Activated CD4-positive, alpha-beta T cell treated with anti-CD3 and anti-CD28 coated beads, Interleukin-2, amount 10 ng/mL, durations not matched to agents 24 days and 14 days (primary cell): ENCODE results near the gene OAF. TPM values are rescaled to one million over a fixed set of nuclear protein-coding genes. Genes with fewer than 3 reads are reported as not detected.
"Not testable (repeated sequence)": the region's sequence is repeated elsewhere in the genome, so short reads cannot be mapped to it uniquely, and the experiment has no call there.

Experiments
- DNase-seq: peaks from one replicate; pipeline ENCODE4 v3.0.0; 2022
- H3K27ac Mint-ChIP-seq: one replicate; pipeline ENCODE4 v1.8.0; 2022; ENCODE audit warnings: mild to moderate bottlenecking, mixed read lengths
- H3K27me3 Mint-ChIP-seq: one replicate; pipeline ENCODE4 v1.8.0; 2022; ENCODE audit warnings: mixed read lengths
- H3K36me3 Mint-ChIP-seq: one replicate; pipeline ENCODE4 v1.8.0; 2022; ENCODE audit warnings: low read depth, mild to moderate bottlenecking, mixed read lengths
- H3K4me1 Mint-ChIP-seq: one replicate; pipeline ENCODE4 v1.8.0; 2021; ENCODE audit warnings: mixed read lengths
- H3K4me3 Mint-ChIP-seq: one replicate; pipeline ENCODE4 v1.8.0; 2022; ENCODE audit warnings: mild to moderate bottlenecking, moderate library complexity, mixed read lengths
- H3K9me3 Mint-ChIP-seq: one replicate; pipeline ENCODE4 v1.8.0; 2021; ENCODE audit warnings: mixed read lengths
- intact Hi-C: fragments of 100-400 bp; cut with micrococcal nuclease; formaldehyde crosslinking; loops from one replicate; pipeline ENCODE4 v1.15.1; 2023
- total RNA-seq: library from RNA; stranded (reverse); gene quantifications from 2 replicates; pipeline ENCODE4 v1.2.3, GENCODE V29; 2022

The OAF gene
- total RNA-seq, 1 donor from 2014 or later: 2.3 TPM

DNA sequence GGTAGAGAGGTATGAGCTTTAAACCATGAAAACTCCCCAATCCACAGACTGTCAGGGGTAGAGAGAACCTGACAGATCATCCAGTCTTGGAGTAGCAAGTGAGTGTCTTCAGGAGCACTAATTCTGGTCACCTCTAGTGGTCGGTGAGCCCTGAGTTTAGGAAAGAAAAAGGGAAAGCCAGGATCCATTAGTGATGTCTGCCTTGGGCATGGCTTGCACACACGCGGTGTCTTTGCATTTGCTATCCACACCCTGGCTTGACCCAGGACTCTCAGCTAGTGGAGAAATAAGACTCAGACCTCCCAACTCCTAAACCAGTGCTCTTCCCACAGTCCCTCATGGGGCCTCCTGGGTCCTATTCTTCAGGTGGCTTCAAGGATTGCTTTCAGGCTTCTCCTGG, 48.4 kb downstream of the OAF start:
- intact Hi-C loops: no loop called here
- DNase-seq: no peak
- Mint-ChIP-seq H3K9me3 (no peaks in the 10 kb centered on the region), H3K27me3 (peaks cover 73% of the 10 kb centered on the region), H3K4me1 (peaks cover 3% of the 10 kb centered on the region), H3K36me3 (no peaks in the 10 kb centered on the region), H3K27ac (no peak overlapping the region), H3K4me3 (no peak overlapping the region)

GRCh38 chr11:120259988-120260565, 49.2 kb downstream of the OAF start:
- no peak overlapping the region for H3K4me3 Mint-ChIP-seq
- H3K27ac Mint-ChIP-seq: no peak overlapping the region
- intact Hi-C loops: no loop called here
- peaks cover 3% of the 10 kb centered on the region for H3K4me1 Mint-ChIP-seq
- no peaks in the 10 kb centered on the region for H3K9me3 Mint-ChIP-seq
- no peak for DNase-seq
- H3K27me3 Mint-ChIP-seq: peaks cover 72% of the 10 kb centered on the region
- H3K36me3 Mint-ChIP-seq: no peaks in the 10 kb centered on the region

GRCh38 chr11:120260616-120261015, 49.8 kb downstream of the OAF start:
- intact Hi-C loops: no loop called here
- DNase-seq: no peak
- Mint-ChIP-seq H3K27me3 (peaks cover 70% of the 10 kb centered on the region), H3K27ac (no peak overlapping the region), H3K9me3 (no peaks in the 10 kb centered on the region), H3K4me3 (no peak overlapping the region), H3K4me1 (no peaks in the 10 kb centered on the region), H3K36me3 (no peaks in the 10 kb centered on the region)

GRCh38 chr11:120261321-120261720, 50.5 kb downstream of the OAF start:
- Mint-ChIP-seq H3K36me3 (no peaks in the 10 kb centered on the region), H3K4me1 (no peaks in the 10 kb centered on the region), H3K27me3 (peaks cover 70% of the 10 kb centered on the region), H3K4me3 (no peak overlapping the region), H3K27ac (no peak overlapping the region), H3K9me3 (no peaks in the 10 kb centered on the region)
- DNase-seq: no peak
- intact Hi-C loops: no loop called here

GRCh38 chr11:120261931-120262330, 51.1 kb downstream of the OAF start:
- Mint-ChIP-seq H3K27ac (no peak overlapping the region), H3K36me3 (no peaks in the 10 kb centered on the region), H3K9me3 (no peaks in the 10 kb centered on the region), H3K4me3 (no peak overlapping the region), H3K27me3 (peaks cover 70% of the 10 kb centered on the region), H3K4me1 (no peaks in the 10 kb centered on the region)
- intact Hi-C loops: no loop called here
- no peak for DNase-seq

DNA sequence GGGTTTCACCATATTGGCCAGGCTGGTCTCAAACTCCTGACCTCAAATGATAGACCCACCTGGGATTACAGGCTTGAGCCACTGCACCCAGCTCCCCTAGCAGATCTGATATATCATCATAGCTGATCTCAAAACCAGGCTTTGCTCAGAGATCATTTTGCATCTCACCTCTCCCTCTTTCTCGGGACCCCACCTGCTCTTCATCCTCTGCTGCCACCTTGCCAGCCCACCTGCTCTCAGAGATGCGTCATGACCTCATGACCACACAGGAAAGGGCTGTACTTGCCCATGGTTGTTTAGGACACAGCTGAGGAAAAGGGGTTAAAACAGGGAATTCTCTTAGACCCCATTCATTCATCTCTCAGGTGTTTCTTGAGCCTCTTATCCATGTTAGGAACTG, 56.5 kb downstream of the OAF start:
- Mint-ChIP-seq H3K27me3 (peaks cover 46% of the 10 kb centered on the region), H3K4me3 (no peak overlapping the region), H3K36me3 (no peaks in the 10 kb centered on the region), H3K9me3 (no peaks in the 10 kb centered on the region), H3K4me1 (no peaks in the 10 kb centered on the region), H3K27ac (no peak overlapping the region)
- no peak for DNase-seq
- intact Hi-C loops: no loop called here

DNA sequence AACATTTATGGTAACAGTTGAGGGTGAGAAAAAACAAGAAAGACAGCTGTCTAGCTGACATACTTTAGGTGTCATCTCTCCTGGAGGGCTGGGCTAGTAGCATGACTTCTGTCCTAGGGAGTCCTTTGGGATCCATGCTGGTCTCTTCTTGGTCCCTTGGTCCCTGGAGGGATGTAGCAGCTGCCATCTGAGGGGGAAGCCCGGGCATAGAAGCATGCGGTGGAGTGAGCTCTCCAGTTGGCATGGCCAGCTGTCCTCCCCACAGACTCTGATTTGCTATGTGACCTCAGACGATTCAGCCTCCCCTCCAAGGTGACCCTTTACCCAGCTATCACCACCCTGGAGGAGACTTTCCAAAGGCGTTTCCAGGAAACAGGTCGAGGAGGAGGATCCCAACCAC, 57.9 kb downstream of the OAF start:
- DNase-seq: no peak
- intact Hi-C loops: no loop called here
- Mint-ChIP-seq H3K36me3 (no peaks in the 10 kb centered on the region), H3K27ac (no peak overlapping the region), H3K27me3 (peaks cover 45% of the 10 kb centered on the region), H3K9me3 (no peaks in the 10 kb centered on the region), H3K4me3 (no peak overlapping the region), H3K4me1 (peaks cover 3% of the 10 kb centered on the region)

GRCh38 chr11:120270386-120270785, 59.6 kb downstream of the OAF start:
- no peak overlapping the region for H3K4me3 Mint-ChIP-seq
- no peaks in the 10 kb centered on the region for H3K36me3 Mint-ChIP-seq
- H3K9me3 Mint-ChIP-seq: no peaks in the 10 kb centered on the region
- intact Hi-C loops: no loop called here
- DNase-seq: no peak
- H3K4me1 Mint-ChIP-seq: peaks cover 3% of the 10 kb centered on the region
- peaks cover 45% of the 10 kb centered on the region for H3K27me3 Mint-ChIP-seq
- H3K27ac Mint-ChIP-seq: no peak overlapping the region

DNA sequence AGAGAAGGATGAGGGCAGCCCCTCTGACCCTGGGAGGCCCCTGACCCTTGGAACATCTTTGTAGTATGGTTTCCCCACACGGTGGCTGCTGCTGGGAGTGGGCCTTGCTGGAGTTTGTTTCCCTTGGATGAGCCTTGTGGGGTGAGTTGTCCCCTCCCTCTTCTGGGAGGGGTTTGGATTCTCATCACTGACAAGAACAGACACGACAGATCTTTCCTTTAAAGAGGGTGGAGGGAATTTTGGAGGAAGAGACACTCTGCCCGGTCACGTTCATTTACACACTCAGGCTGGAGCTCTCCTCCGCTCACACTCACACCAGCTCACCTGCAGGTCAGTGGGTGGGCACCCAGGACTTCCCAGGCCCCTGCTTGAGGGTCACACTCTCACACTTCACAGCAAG, 60.8 kb downstream of the OAF start:
- no peak for DNase-seq
- intact Hi-C loops: no loop called here
- Mint-ChIP-seq H3K4me3 (no peak overlapping the region), H3K27ac (no peak overlapping the region), H3K27me3 (peaks cover 40% of the 10 kb centered on the region), H3K36me3 (no peaks in the 10 kb centered on the region), H3K9me3 (no peaks in the 10 kb centered on the region), H3K4me1 (peaks cover 3% of the 10 kb centered on the region)

DNA sequence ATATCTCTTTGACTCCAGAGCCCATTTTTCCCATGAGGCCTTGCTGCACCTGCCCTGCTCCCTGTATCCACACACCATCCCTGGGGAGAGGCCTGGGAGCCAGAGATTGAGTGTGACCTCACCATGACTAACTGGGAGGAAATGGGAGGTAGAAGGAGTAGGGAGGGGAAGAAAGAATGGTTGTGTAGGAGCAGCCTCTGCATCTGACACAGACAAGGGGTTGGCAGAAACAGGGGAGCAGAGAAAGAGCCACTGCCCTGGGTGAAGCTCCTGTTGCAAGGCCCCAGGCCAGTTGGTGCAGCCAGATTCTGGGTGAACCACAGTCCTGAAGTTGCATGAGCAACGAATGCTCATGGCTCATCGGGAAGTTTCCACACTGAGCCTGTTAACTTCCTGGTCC, 61.5 kb downstream of the OAF start:
- Mint-ChIP-seq H3K36me3 (no peaks in the 10 kb centered on the region), H3K4me1 (peaks cover 3% of the 10 kb centered on the region), H3K27ac (no peak overlapping the region), H3K27me3 (peaks cover 35% of the 10 kb centered on the region), H3K9me3 (no peaks in the 10 kb centered on the region), H3K4me3 (no peak overlapping the region)
- DNase-seq: no peak
- intact Hi-C loops: no loop called here

DNA sequence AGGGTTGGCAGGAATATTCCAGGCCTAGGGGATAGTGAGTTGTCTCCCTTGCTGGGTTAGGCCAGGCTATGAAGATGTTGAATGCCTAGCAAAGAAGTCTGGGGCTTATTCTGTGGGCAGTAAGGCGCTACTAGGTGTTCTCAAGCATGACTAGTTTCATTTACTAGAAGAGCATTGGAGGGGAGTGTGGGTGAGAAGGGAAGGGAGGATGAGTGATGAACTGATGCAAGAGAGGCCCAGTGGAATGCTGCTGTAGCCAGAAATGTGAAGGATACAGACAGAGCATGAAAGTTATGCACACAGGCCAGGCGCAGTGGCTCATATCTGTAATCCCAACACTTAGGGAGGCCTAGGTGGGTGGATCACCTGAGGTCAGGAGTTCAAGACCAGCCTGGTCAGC, 62.6 kb downstream of the OAF start:
- Mint-ChIP-seq H3K27ac (no peak overlapping the region), H3K4me1 (peaks cover 3% of the 10 kb centered on the region), H3K9me3 (no peaks in the 10 kb centered on the region), H3K27me3 (peaks cover 37% of the 10 kb centered on the region), H3K4me3 (no peak overlapping the region), H3K36me3 (no peaks in the 10 kb centered on the region)
- DNase-seq: no peak
- intact Hi-C loops: no loop called here

DNA sequence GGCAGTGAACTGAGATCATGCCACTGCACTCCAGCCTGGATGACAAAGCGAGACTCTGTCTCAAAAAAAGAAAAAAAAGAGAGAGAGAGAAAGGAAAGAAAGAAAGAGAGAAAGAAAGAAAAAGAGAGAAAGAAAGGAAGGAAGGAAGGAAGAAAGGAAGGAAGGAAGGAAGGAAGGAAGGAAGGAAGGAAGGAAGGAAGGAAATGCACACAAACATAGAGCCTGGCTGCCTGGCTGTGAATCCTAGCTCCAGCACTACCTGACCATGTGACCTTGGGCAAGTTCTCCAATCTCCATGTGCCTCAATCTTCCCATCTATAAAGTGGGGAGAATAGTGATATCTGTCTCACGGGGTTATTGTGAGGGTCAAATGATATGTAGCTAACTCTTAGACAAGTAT, 63.1 kb downstream of the OAF start:
- H3K4me3 Mint-ChIP-seq, intact Hi-C loops, H3K9me3 Mint-ChIP-seq, H3K27ac Mint-ChIP-seq, DNase-seq, H3K36me3 Mint-ChIP-seq, H3K4me1 Mint-ChIP-seq: not testable (repeated sequence)
- H3K27me3 Mint-ChIP-seq: peaks cover 39% of the 10 kb centered on the region

- Mint-ChIP-seq H3K27ac (no peak overlapping the region), H3K4me3 (no peak overlapping the region), H3K36me3 (no peaks in the 10 kb centered on the region), H3K27me3 (peaks cover 35% of the 10 kb centered on the region), H3K4me1 (no peaks in the 10 kb centered on the region), H3K9me3 (no peaks in the 10 kb centered on the region)
- intact Hi-C loops: no loop called here
- no peak for DNase-seq
These were observed 68.7 kb downstream of the OAF start for GRCh38 chr11:120279502-120279901.
